HepG2 (cell line): ENCODE measurements around the gene CARD8. TPM values are rescaled to one million over a fixed set of nuclear protein-coding genes. Genes with fewer than 3 reads are reported as not detected.

Experiments
- ATAC-seq: fragments of 200-7000 bp; cut with Tn5 transposase; 3 replicates; pipeline ENCODE4 v1.9.1; 2020; ENCODE audit warnings: mild to moderate bottlenecking, moderate library complexity
- BruUV-seq: library from RNA; stranded (reverse); fragments of 400-500 nt; replicated peaks from 2 replicates; lab custom pipeline; 2021; lab: Mats Ljungman, UMichigan
- CTCF ChIA-PET: fragments of 300-600 bp; formaldehyde crosslinking; extraction: SDS; loops from one replicate; lab custom pipeline; 2021; ENCODE audit warnings: low total read pairs, inconsistent platforms, low intra/inter-chr PET ratio; lab: Yijun Ruan, JAX
- POLR2A ChIA-PET: fragments of 350-600 bp; sonication (Branson Sonifier 250); formaldehyde crosslinking; loops from one replicate; lab custom pipeline; 2020; ENCODE audit warnings: antibody characterized with exemption, inconsistent platforms; lab: Yijun Ruan, JAX
- DNase-seq: peaks from one replicate; pipeline ENCODE4 v3.0.0-alpha.2; 2015; ENCODE audit warnings: low spot score
- FAIRE-seq: peaks from 3 replicates; lab custom pipeline; 2011; peaks lifted over from hg19 to GRCh38; lab: Jason Lieb, UNC
- H2AFZ ChIP-seq: one replicate; pipeline ENCODE4 v1.6.1; 2011; ENCODE audit warnings: low read length, inconsistent platforms
- H3K27ac ChIP-seq: fragments of 300-600 bp; 3 replicates; pipeline ENCODE4 v1.8.0; 2011; ENCODE audit warnings: mixed run types, mild to moderate bottlenecking, mixed read lengths, low read length, inconsistent platforms; ENCODE audit not compliant: insufficient read depth; ENCODE audit errors: extremely low read length
- H3K27me3 ChIP-seq, 2 experiments: fragments of 200-600 bp in 1 of 2; 2 replicates in 1 of 2; 3 replicates in 1 of 2; pipeline versions ENCODE4 v1.6.0 to v1.8.0; 2011; ENCODE audit warnings: low read length in 2 of 2, mild to moderate bottlenecking in 2 of 2, moderate library complexity in 2 of 2, inconsistent platforms in 1 of 2; ENCODE audit not compliant: insufficient read depth in 2 of 2, control insufficient read depth in 1 of 2
- H3K36me3 ChIP-seq, 2 experiments: fragments of 200-600 bp in 1 of 2; replicated peaks in 1 of 2; 2 replicates in 1 of 2; 3 replicates in 1 of 2; pipeline versions ENCODE4 v1.5.1 to v1.8.0; 2011; ENCODE audit warnings: low read length in 2 of 2, inconsistent platforms in 1 of 2; ENCODE audit not compliant: insufficient read depth in 2 of 2, control insufficient read depth in 1 of 2
- H3K4me1 ChIP-seq: 2 replicates; pipeline ENCODE4 v1.5.1; 2012; ENCODE audit warnings: low read length, inconsistent platforms; ENCODE audit not compliant: insufficient read depth
- H3K4me2 ChIP-seq: 2 replicates; pipeline ENCODE4 v1.6.0; 2011; ENCODE audit warnings: low read depth, low read length, inconsistent platforms
- H3K4me3 ChIP-seq, 3 experiments: fragments of 200-600 bp in 1 of 3; sonication (generic), shearing (Covaris generic) in 1 of 3; replicated peaks in 1 of 3; 2 replicates each; pipeline ENCODE4 v1.5.1; 2011 to 2016; ENCODE audit warnings: low read length in 3 of 3, inconsistent platforms in 2 of 3, low read depth in 2 of 3, mild to moderate bottlenecking in 2 of 3, control low read depth in 1 of 3, mixed read lengths in 1 of 3; ENCODE audit not compliant: insufficient read depth in 1 of 3
- H3K79me2 ChIP-seq: one replicate; pipeline ENCODE4 v1.6.1; 2011; ENCODE audit warnings: low read length, inconsistent platforms; ENCODE audit not compliant: insufficient read depth
- H3K9ac ChIP-seq: 2 replicates; pipeline ENCODE4 v1.6.0; 2011; ENCODE audit warnings: mild to moderate bottlenecking, low read depth, low read length, inconsistent platforms; ENCODE audit not compliant: insufficient read depth
- H3K9me3 ChIP-seq: 2 replicates; pipeline ENCODE4 v1.5.1; 2012; ENCODE audit warnings: mild to moderate bottlenecking, low read length
- H4K20me1 ChIP-seq: 2 replicates; pipeline ENCODE4 v1.6.0; 2011; ENCODE audit warnings: inconsistent platforms, mild to moderate bottlenecking, low read length, moderate library complexity; ENCODE audit not compliant: insufficient read depth
- AGO2 ChIP-seq: fragments of 200-400 bp; formaldehyde crosslinking; optimal IDR thresholded peaks from 2 replicates; pipeline ENCODE3; 2017; ENCODE audit warnings: mild to moderate bottlenecking, low read depth, low read length, moderate library complexity
- CBX5 ChIP-seq: sonication (generic); formaldehyde crosslinking; IDR thresholded peaks from 2 replicates; pipeline ENCODE4 v1.4.0; 2020; ENCODE audit warnings: missing genetic modification reagents, borderline replicate concordance
- HMGXB4 ChIP-seq, 2 experiments: sonication (generic) in 1 of 2; formaldehyde crosslinking in 1 of 2; IDR thresholded peaks; 2 replicates each; pipeline versions ENCODE4 v1.4.0 to v1.6.1; 2018 to 2020; ENCODE audit warnings: missing genetic modification reagents in 2 of 2, borderline replicate concordance in 1 of 2, low read depth in 1 of 2, mild to moderate bottlenecking in 1 of 2, missing biosample characterization in 1 of 2
- LCORL ChIP-seq, 2 experiments: fragments of 450-650 bp in 1 of 2; sonication (generic) in 1 of 2; formaldehyde crosslinking in 1 of 2; IDR thresholded peaks; 2 replicates each; pipeline versions ENCODE4 v1.5.0 to v1.6.1; 2017 to 2020; ENCODE audit warnings: antibody characterized with exemption in 1 of 2, missing genetic modification reagents in 1 of 2
- NFRKB ChIP-seq: fragments of 450-650 bp; IDR thresholded peaks from 2 replicates; pipeline ENCODE4 v1.6.1; 2017
- RBFOX2 ChIP-seq: fragments of 200-400 bp; formaldehyde crosslinking; IDR thresholded peaks from 2 replicates; pipeline ENCODE4 v1.6.1; 2017; ENCODE audit warnings: low read depth, mild to moderate bottlenecking, low read length
- TFAP4 ChIP-seq: sonication (generic); IDR thresholded peaks from 2 replicates; pipeline ENCODE4 v1.6.1; 2016; ENCODE audit warnings: low read depth, borderline replicate concordance
- ZBTB38 ChIP-seq: sonication (generic); formaldehyde crosslinking; IDR thresholded peaks from 2 replicates; pipeline ENCODE4 v1.5.1; 2020; ENCODE audit warnings: mild to moderate bottlenecking, missing genetic modification reagents
- ZKSCAN8 ChIP-seq: IDR thresholded peaks from 2 replicates; pipeline ENCODE4 v1.6.1; 2016; ENCODE audit warnings: borderline replicate concordance, missing genetic modification reagents, missing compliant biosample characterization
- ZMYM2 ChIP-seq: sonication (generic); formaldehyde crosslinking; IDR thresholded peaks from 2 replicates; pipeline ENCODE4 v1.8.0; 2022; ENCODE audit warnings: mild to moderate bottlenecking, missing genetic modification reagents
- ZNF570 ChIP-seq: sonication (generic); formaldehyde crosslinking; IDR thresholded peaks from 2 replicates; pipeline ENCODE4 v1.4.0; 2020; ENCODE audit warnings: mild to moderate bottlenecking, missing genetic modification reagents, borderline replicate concordance
- WGBS: methylation state at CpG from one replicate; pipeline ENCODE4 v1.1.6; 2017; ENCODE audit warnings: low lambda C conversion rate; 5-methylcytosine and 5-hydroxymethylcytosine counted together
- in situ Hi-C: cut with HindIII; loops from 2 replicates; pipeline ENCODE4 v1.10.0; 2017; ENCODE audit warnings: low pct_unique_long_range_greater_than_20kb; ENCODE audit not compliant: extremely low pct_ligation_motif_present
- intact Hi-C: fragments of 100-400 bp; cut with micrococcal nuclease; formaldehyde crosslinking; loops from one replicate; pipeline ENCODE4 v1.10.0; 2022; ENCODE audit not compliant: unreplicated experiment
- polyA plus RNA-seq, 8 experiments: library from polyadenylated mRNA; depleted of rRNA in 3 of 8; stranded (reverse) in 7 of 8; unstranded in 1 of 8; fragments of >200 nt; fragmentation: Illumina TruSeq in 4 of 8; extraction: Trizol in 4 of 8; gene quantifications; 2 replicates each; pipeline versions ENCODE4 v1.2.1 to v1.2.3, GENCODE V29; 2011 to 2016; ENCODE audit warnings: low read depth in 4 of 8, missing spikeins in 1 of 8, mixed read lengths in 1 of 8; ENCODE audit not compliant: insufficient read depth in 1 of 8
- total RNA-seq, 5 experiments: library from RNA; depleted of rRNA; stranded (reverse); fragments of >200 nt; fragmentation: Illumina TruSeq; extraction: Trizol; gene quantifications; 2 replicates each; pipeline ENCODE4 v1.2.3, GENCODE V29; 2016; ENCODE audit warnings: low read depth in 1 of 5

Gene CARD8
- total and polyA plus RNA-seq, 2 of the 13 experiments (the other 11 are each of a cell fraction or from before 2014, with no cell fraction given) = 15.0 to 19.2 TPM

GRCh38 chr19:48171710-48172109 is 84.0 kb downstream of the CARD8 start:
- TF ChIP-seq CBX5 (CRISPR knock-in tag) = no peak
- peak; percentile 88 for TF ChIP-seq ZBTB38 (CRISPR knock-in tag)
- no peak for TF ChIP-seq ZKSCAN8 (CRISPR knock-in tag)
- 0 out of 2 replicates have a peak, but pooled peaks have one; percentile 39 for TF ChIP-seq RBFOX2
- TF ChIP-seq HMGXB4 (CRISPR knock-in tag; IDR thresholded peaks at IDR 0.05; ENCODE audit: borderline replicate concordance in 1 of 2, low read depth in 1 of 2) = no peak
- peak; percentile 48 for TF ChIP-seq AGO2
- no peak for TF ChIP-seq LCORL (IDR thresholded peaks at IDR 0.05)
- TF ChIP-seq LCORL (CRISPR knock-in tag; IDR thresholded peaks at IDR 0.05) = no peak
- TF ChIP-seq ZNF570 (CRISPR knock-in tag) = no peak
- no peak for TF ChIP-seq ZMYM2 (CRISPR knock-in tag)
- TF ChIP-seq TFAP4 = no peak
- no peak for TF ChIP-seq NFRKB
- Histone ChIP-seq H2AFZ (no peak overlapping the region), H3K9ac (peak overlapping the region; percentile 81; the same call in 1 of the 2 replicates), H3K27me3 (no peaks in the 10 kb centered on the region; a peak in 1 of 5 replicates), H3K36me3 (peaks cover 4 to 8% of the 10 kb centered on the region in 2 experiments), H3K27ac (no peak overlapping the region), H3K4me1 (peaks cover 26% of the 10 kb centered on the region), H3K9me3 (no peaks in the 10 kb centered on the region), H3K4me3 (peak overlapping the region in 2 of 3 experiments; percentile 73 to 96; a peak in 3 of 6 replicates), H3K4me2 (peak overlapping the region; percentile 92), H4K20me1 (no peaks in the 10 kb centered on the region; the same call in 1 of the 2 replicates), H3K79me2 (peaks cover 32% of the 10 kb centered on the region)
- ATAC-seq (no peak), FAIRE-seq (no peak), DNase-seq (no peak)
- WGBS = 96% methylated on average over 17 of the region's 37 CpGs
- BruUV-seq = no TSS peak
- intact Hi-C loops = loop anchor here (2.0 kb wide), 1 partner anchor 33 kb away; no protein-coding TSS in a partner anchor
- POLR2A ChIA-PET = interaction anchor here (3.4 kb wide), 1 partner anchor 32 kb away, joined by 20 read pairs; no protein-coding TSS in a partner anchor
- CTCF ChIA-PET = no interaction called here
- in situ Hi-C loops = no loop called here
